MCF 10A (cell line): Measurements from ENCODE around the gene PDE1A. TPM values are rescaled to one million over a fixed set of nuclear protein-coding genes. Genes with fewer than 3 reads are reported as not detected.
A peak's percentile ranks its signal among the peaks of the same experiment; 100 is the strongest.

ENCODE experiments used
- Bru-seq: library from RNA; stranded (reverse); fragments of 400-500 nt; gene quantifications from one replicate; lab custom pipeline; 2021; lab: Mats Ljungman, UMichigan
- BruChase-seq, 2 experiments: library from RNA; stranded (reverse); fragments of 400-500 nt; gene quantifications; one replicate each; lab custom pipeline; 2021; lab: Mats Ljungman, UMichigan
- BruUV-seq: library from RNA; stranded (reverse); fragments of 400-500 nt; replicated peaks from 2 replicates; lab custom pipeline; 2021; lab: Mats Ljungman, UMichigan
- CTCF ChIA-PET: fragments of 300-600 bp; sonication (Branson Sonifier 250); formaldehyde crosslinking; extraction: SDS; loops from one replicate; lab custom pipeline; 2021; ENCODE audit warnings: antibody characterized with exemption, inconsistent platforms; lab: Yijun Ruan, JAX
- POLR2A ChIA-PET: fragments of 300-600, 350-650 bp; sonication (Branson Sonifier 250); formaldehyde crosslinking; extraction: SDS; loops from one replicate; lab custom pipeline; 2020; ENCODE audit warnings: antibody characterized with exemption, inconsistent platforms; lab: Yijun Ruan, JAX
- DNase-seq: peaks from one replicate; pipeline ENCODE4 v3.0.0-alpha.2; 2018; ENCODE audit not compliant: unreplicated experiment
- H3K27ac Mint-ChIP-seq: one replicate; pipeline ENCODE4 v1.8.0; 2022; ENCODE audit warnings: mild to moderate bottlenecking, low read depth, mixed read lengths; ENCODE audit not compliant: unreplicated experiment
- H3K27me3 Mint-ChIP-seq: one replicate; pipeline ENCODE4 v1.8.0; 2022; ENCODE audit warnings: mixed read lengths; ENCODE audit not compliant: insufficient read depth, unreplicated experiment
- H3K36me3 Mint-ChIP-seq: one replicate; pipeline ENCODE4 v1.8.0; 2022; ENCODE audit warnings: mild to moderate bottlenecking, moderate library complexity, mixed read lengths; ENCODE audit not compliant: insufficient read depth, unreplicated experiment
- H3K4me1 Mint-ChIP-seq: one replicate; pipeline ENCODE4 v1.8.0; 2022; ENCODE audit warnings: mixed read lengths; ENCODE audit not compliant: insufficient read depth, unreplicated experiment
- H3K4me3 Mint-ChIP-seq: one replicate; pipeline ENCODE4 v1.8.0; 2022; ENCODE audit warnings: mild to moderate bottlenecking, moderate library complexity, mixed read lengths; ENCODE audit not compliant: unreplicated experiment
- H3K9me3 Mint-ChIP-seq: one replicate; pipeline ENCODE4 v1.8.0; 2022; ENCODE audit warnings: mixed read lengths; ENCODE audit not compliant: unreplicated experiment
- CTCF ChIP-seq: fragments of 200-600 bp; IDR thresholded peaks from one replicate; pipeline ENCODE4 v1.8.0; 2022; ENCODE audit warnings: antibody characterized with exemption, mild to moderate bottlenecking; ENCODE audit not compliant: unreplicated experiment
- intact Hi-C: fragments of 100-400 bp; cut with micrococcal nuclease; formaldehyde crosslinking; loops from 2 replicates; pipeline ENCODE4 v1.14.1; 2022
- long read RNA-seq: library from polyadenylated mRNA; stranded (forward); transcript quantifications from one replicate; pipeline ENCODE4 v2.0.0, GENCODE V29; 2022
- total RNA-seq: library from RNA; stranded (reverse); gene quantifications from 2 replicates; pipeline ENCODE4 v1.2.3, GENCODE V29; 2022

PDE1A gene
- total RNA-seq = 0.15 and 0.30 TPM in 2 replicates
- percentile 20 among the genes with signal in this experiment for Bru-seq, nascent RNA
- percentile 16 among the genes with signal in this experiment for BruChase-seq, experiment 1, labeled RNA remaining after a 6-hour chase
- BruChase-seq, experiment 2, labeled RNA remaining after a 2-hour chase = percentile 25 among the genes with signal in this experiment
- long read RNA-seq = 0 reads

GRCh38 chr2:182426918-182427240 is at the start of gene PDE1A:
Gene PDE1A (minus strand): TSS chr2:182427036.
- CTCF ChIA-PET = interaction anchor here (1.1 kb wide), 1 partner anchor 199 kb away, joined by 3 read pairs; no protein-coding TSS in a partner anchor
- Mint-ChIP-seq H3K4me3 (no peak within 1 kb of the TSS), H3K4me1 (no peaks in the 10 kb centered on the region), H3K27ac (no peak within 1 kb of the TSS), H3K27me3 (no peaks in the 10 kb centered on the region), H3K36me3 (no peaks in the 10 kb centered on the region), H3K9me3 (peaks cover 6% of the 10 kb centered on the region)
- no peak for TF ChIP-seq CTCF
- POLR2A ChIA-PET = no interaction called here
- DNase-seq = no peak
- BruUV-seq = no TSS peak
- intact Hi-C loops = no loop called here

GRCh38 chr2:182473635-182474034 is 46.8 kb upstream of the PDE1A start:
- intact Hi-C loops = no loop called here
- ChIA-PET POLR2A (interaction anchor here (0.7 kb wide), 1 partner anchor 346 kb away, joined by 3 read pairs; no protein-coding TSS in a partner anchor), CTCF (interaction anchor here (0.6 kb wide), 1 partner anchor 202 kb away, joined by 3 read pairs; no protein-coding TSS in a partner anchor)
- H3K4me1 Mint-ChIP-seq = no peaks in the 10 kb centered on the region
- no peaks in the 10 kb centered on the region for H3K36me3 Mint-ChIP-seq
- no peak overlapping the region for H3K27ac Mint-ChIP-seq
- no peak for TF ChIP-seq CTCF
- no peak overlapping the region for H3K4me3 Mint-ChIP-seq
- no peaks in the 10 kb centered on the region for H3K27me3 Mint-ChIP-seq
- no peaks in the 10 kb centered on the region for H3K9me3 Mint-ChIP-seq
- no peak for DNase-seq
- BruUV-seq = no TSS peak

- TF ChIP-seq CTCF = no peak
- Mint-ChIP-seq H3K36me3 (no peaks in the 10 kb centered on the region), H3K4me1 (no peaks in the 10 kb centered on the region), H3K27me3 (no peaks in the 10 kb centered on the region), H3K9me3 (peaks cover 5% of the 10 kb centered on the region), H3K4me3 (no peak overlapping the region), H3K27ac (no peak overlapping the region)
- POLR2A ChIA-PET = no interaction called here
- no peak for DNase-seq
- intact Hi-C loops = no loop called here
- no TSS peak for BruUV-seq
- CTCF ChIA-PET = no interaction called here
Observed at GRCh38 chr2:182463760-182464159, 36.9 kb upstream of the PDE1A start.

GRCh38 chr2:182456784-182457183 is 29.9 kb upstream of the PDE1A start:
- POLR2A ChIA-PET = no interaction called here
- no peaks in the 10 kb centered on the region for H3K9me3 Mint-ChIP-seq

More at GRCh38 chr2:182456784-182457183, 29.9 kb upstream of the PDE1A start:
- no peak overlapping the region for H3K4me3 Mint-ChIP-seq
- no peak for DNase-seq
- H3K4me1 Mint-ChIP-seq = no peaks in the 10 kb centered on the region
- BruUV-seq = no TSS peak
- TF ChIP-seq CTCF = no peak
- no peaks in the 10 kb centered on the region for H3K36me3 Mint-ChIP-seq
- intact Hi-C loops = no loop called here
- no peak overlapping the region for H3K27ac Mint-ChIP-seq
- no peaks in the 10 kb centered on the region for H3K27me3 Mint-ChIP-seq
- CTCF ChIA-PET = no interaction called here
